A549 (cell line): ENCODE results near the gene NTRK3. TPM values are rescaled to one million over a fixed set of nuclear protein-coding genes. Genes with fewer than 3 reads are reported as not detected.

Experiments
- ATAC-seq, 2 experiments: fragments of 200-7000 bp in 1 of 2; fragments of >200 bp in 1 of 2; cut with Nextera tagmentation in 1 of 2; cut with Tn5 transposase in 1 of 2; 3 replicates each; pipeline versions ENCODE4 v1.8.0 to v1.9.1; 2018 to 2020; ENCODE audit warnings: mild to moderate bottlenecking in 1 of 2, moderate library complexity in 1 of 2
- CTCF ChIA-PET: fragments of 300-600 bp; sonication (Branson Sonifier 250); formaldehyde crosslinking; extraction: SDS; loops from one replicate; lab custom pipeline; 2021; ENCODE audit warnings: antibody characterized with exemption, inconsistent platforms; lab: Yijun Ruan, JAX
- POLR2A ChIA-PET: fragments of 350-600 bp; formaldehyde crosslinking; extraction: SDS; loops from one replicate; lab custom pipeline; 2021; ENCODE audit warnings: antibody characterized with exemption, inconsistent platforms; lab: Yijun Ruan, JAX
- DNase-seq, 2 experiments: peaks; one replicate each; pipeline versions ENCODE4 v3.0.0 to v3.0.0-alpha.2; 2011 to 2016; ENCODE audit warnings: low read depth in 1 of 2, low spot score in 1 of 2
- FAIRE-seq: peaks from 2 replicates; lab custom pipeline; 2011; peaks lifted over from hg19 to GRCh38; lab: Jason Lieb, UNC
- H3K27ac ChIP-seq, 2 experiments: fragments of >200 bp; sonication (Bioruptor Twin); formaldehyde crosslinking; 3 replicates each; pipeline ENCODE4 v1.5.1; 2016 to 2017
- H3K4me1 ChIP-seq: fragments of >200 bp; sonication (Bioruptor Twin); formaldehyde crosslinking; 3 replicates; pipeline ENCODE4 v1.6.1; 2016
- H3K4me2 ChIP-seq: fragments of >200 bp; sonication (Bioruptor Twin); formaldehyde crosslinking; 3 replicates; pipeline ENCODE4 v1.6.1; 2016
- H3K4me3 ChIP-seq: fragments of >200 bp; sonication (Bioruptor Twin); formaldehyde crosslinking; 3 replicates; pipeline ENCODE4 v1.5.1; 2016
- H3K9me3 ChIP-seq: fragments of >200 bp; sonication (Bioruptor Twin); formaldehyde crosslinking; 3 replicates; pipeline ENCODE4 v1.6.1; 2016
- BHLHE40 ChIP-seq: IDR thresholded peaks from 2 replicates; pipeline ENCODE4 v1.6.1; 2012; ENCODE audit warnings: low read depth, low read length, inconsistent platforms
- CBX8 ChIP-seq: fragments of 200-600 bp; sonication (generic); IDR thresholded peaks from 2 replicates; pipeline ENCODE4 v1.6.1; 2016
- CHD2 ChIP-seq: fragments of 150-350 bp; IDR thresholded peaks from 2 replicates; pipeline ENCODE4 v1.6.1; 2014; ENCODE audit warnings: low read length; ENCODE audit not compliant: partially characterized antibody
- E2F6 ChIP-seq: IDR thresholded peaks from 2 replicates; pipeline ENCODE4 v1.6.1; 2012; ENCODE audit warnings: low read depth, borderline replicate concordance
- EHF ChIP-seq: fragments of 250-450 bp; sonication (Bioruptor Pico); IDR thresholded peaks from 2 replicates; pipeline ENCODE4 v1.5.0; 2020; ENCODE audit warnings: mild to moderate bottlenecking
- EHMT2 ChIP-seq: fragments of 200-600 bp; sonication (generic); IDR thresholded peaks from 2 replicates; pipeline ENCODE4 v1.6.1; 2016; ENCODE audit warnings: antibody characterized with exemption, low read depth, mild to moderate bottlenecking, moderate library complexity
- EP300 ChIP-seq, 2 experiments: fragments of >200 bp; sonication (Bioruptor Twin); formaldehyde crosslinking; IDR thresholded peaks; 2 replicates in 1 of 2; 3 replicates in 1 of 2; pipeline ENCODE4 v1.6.1; 2016 to 2017
- FOSB ChIP-seq: fragments of 250-450 bp; sonication (Bioruptor Pico); IDR thresholded peaks from 2 replicates; pipeline ENCODE4 v1.5.0; 2020; ENCODE audit warnings: mild to moderate bottlenecking, moderate library complexity
- FOSL2 ChIP-seq, 2 experiments: fragments of 450-650 bp in 1 of 2; fragments of >200 bp in 1 of 2; sonication (Bioruptor Twin) in 1 of 2; formaldehyde crosslinking; IDR thresholded peaks; 2 replicates each; pipeline versions ENCODE4 v1.5.0 to v1.6.1; 2016 to 2020; ENCODE audit warnings: mild to moderate bottlenecking in 1 of 2, moderate library complexity in 1 of 2
- FOXS1 ChIP-seq: fragments of 250-450 bp; sonication (Bioruptor Pico); IDR thresholded peaks from 2 replicates; pipeline ENCODE4 v1.5.0; 2020; ENCODE audit warnings: mild to moderate bottlenecking, moderate library complexity
- GATA3 ChIP-seq: IDR thresholded peaks from 2 replicates; pipeline ENCODE4 v1.6.1; 2012; ENCODE audit warnings: borderline replicate concordance
- HDAC2 ChIP-seq: fragments of 200-600 bp; sonication (generic); IDR thresholded peaks from 2 replicates; pipeline ENCODE4 v1.6.1; 2016
- HES2 ChIP-seq: fragments of >200 bp; sonication (Bioruptor Twin); formaldehyde crosslinking; IDR thresholded peaks from 2 replicates; pipeline ENCODE4 v1.6.1; 2016
- HMGXB4 ChIP-seq: fragments of 250-450 bp; sonication (Bioruptor Pico); IDR thresholded peaks from 2 replicates; pipeline ENCODE4 v1.5.0; 2021; ENCODE audit warnings: mild to moderate bottlenecking, moderate library complexity, borderline replicate concordance
- HOXB13 ChIP-seq: fragments of 250-450 bp; sonication (Bioruptor Pico); IDR thresholded peaks from 2 replicates; pipeline ENCODE4 v1.5.0; 2020; ENCODE audit warnings: low read depth, mild to moderate bottlenecking, moderate library complexity
- HOXB5 ChIP-seq: fragments of 250-450 bp; sonication (Bioruptor Pico); IDR thresholded peaks from 2 replicates; pipeline ENCODE4 v1.5.0; 2020; ENCODE audit warnings: mild to moderate bottlenecking, moderate library complexity
- JUN ChIP-seq, 2 experiments: fragments of >200 bp; sonication (Bioruptor Twin); formaldehyde crosslinking; IDR thresholded peaks; 2 replicates in 1 of 2; 3 replicates in 1 of 2; pipeline ENCODE4 v1.6.1; 2016 to 2017
- KDM1A ChIP-seq: fragments of 200-600 bp; sonication (generic); IDR thresholded peaks from 2 replicates; pipeline ENCODE4 v1.6.1; 2016; ENCODE audit warnings: low read depth, mild to moderate bottlenecking
- MAFK ChIP-seq: fragments of 450-650 bp; IDR thresholded peaks from 2 replicates; pipeline ENCODE4 v1.6.1; 2014; ENCODE audit not compliant: partially characterized antibody
- MAX ChIP-seq: IDR thresholded peaks from 2 replicates; pipeline ENCODE4 v1.6.1; 2012
- MAZ ChIP-seq: fragments of 150-350 bp; IDR thresholded peaks from 2 replicates; pipeline ENCODE4 v1.6.1; 2014; ENCODE audit warnings: antibody characterized with exemption, low read depth, low read length, borderline replicate concordance
- MYC ChIP-seq: IDR thresholded peaks from 2 replicates; pipeline ENCODE4 v1.6.1; 2012; ENCODE audit warnings: mild to moderate bottlenecking, inconsistent platforms, low read length, improper control_type of control experiment, borderline replicate concordance
- NFE2L2 ChIP-seq: fragments of 150-350 bp; conservative IDR thresholded peaks from 2 replicates; pipeline ENCODE4 v1.6.1; 2014; ENCODE audit warnings: low read length
- POLR2AphosphoS2 ChIP-seq: conservative IDR thresholded peaks from 2 replicates; pipeline ENCODE4 v1.6.1; 2012; ENCODE audit warnings: low read length, improper control_type of control experiment, inconsistent platforms
- TFCP2L1 ChIP-seq: fragments of 250-450 bp; sonication (Bioruptor Pico); IDR thresholded peaks from 2 replicates; pipeline ENCODE4 v1.5.0; 2021; ENCODE audit warnings: mild to moderate bottlenecking
- USF2 ChIP-seq: fragments of 450-650 bp; IDR thresholded peaks from 2 replicates; pipeline ENCODE4 v1.6.1; 2014; ENCODE audit warnings: antibody characterized with exemption
- ZFP36 ChIP-seq: fragments of 450-650 bp; IDR thresholded peaks from 2 replicates; pipeline ENCODE4 v1.6.1; 2014; ENCODE audit warnings: borderline replicate concordance; ENCODE audit not compliant: partially characterized antibody
- ZNF302 ChIP-seq: fragments of 250-450 bp; sonication (Bioruptor Pico); IDR thresholded peaks from 2 replicates; pipeline ENCODE4 v1.9.0; 2021; ENCODE audit warnings: inconsistent platforms, mild to moderate bottlenecking, moderate library complexity
- ZSCAN20 ChIP-seq: fragments of 250-450 bp; sonication (Bioruptor Pico); IDR thresholded peaks from 2 replicates; pipeline ENCODE4 v1.8.0; 2022; ENCODE audit warnings: mild to moderate bottlenecking, moderate library complexity
- WGBS: methylation state at CpG from one replicate; pipeline ENCODE4 v1.1.6; 2017; ENCODE audit errors: missing lambda C conversion rate; 5-methylcytosine and 5-hydroxymethylcytosine counted together
- polyA plus RNA-seq, 4 experiments: library from polyadenylated mRNA; depleted of rRNA in 3 of 4; stranded (reverse); fragments of >200 nt; fragmentation: RNase III in 1 of 4; extraction: RNeasy Plus Mini Kit Qiagen cat#74134 plus additional on column Dnase treatment in 1 of 4; gene quantifications; 2 replicates in 3 of 4; 3 replicates in 1 of 4; pipeline ENCODE4 v1.2.3, GENCODE V29; 2011 to 2017
- TF ChIP-seq, protein P1 (sequence below): fragments of 250-450 bp; sonication (Bioruptor Pico); IDR thresholded peaks from 2 replicates; pipeline ENCODE4 v1.5.0; 2020; ENCODE audit warnings: low read depth, mild to moderate bottlenecking, moderate library complexity

The NTRK3 gene
- polyA plus RNA-seq, 2 of the 4 experiments (the other 2 are of a cell fraction): 55.0 to 55.2 TPM

DNA sequence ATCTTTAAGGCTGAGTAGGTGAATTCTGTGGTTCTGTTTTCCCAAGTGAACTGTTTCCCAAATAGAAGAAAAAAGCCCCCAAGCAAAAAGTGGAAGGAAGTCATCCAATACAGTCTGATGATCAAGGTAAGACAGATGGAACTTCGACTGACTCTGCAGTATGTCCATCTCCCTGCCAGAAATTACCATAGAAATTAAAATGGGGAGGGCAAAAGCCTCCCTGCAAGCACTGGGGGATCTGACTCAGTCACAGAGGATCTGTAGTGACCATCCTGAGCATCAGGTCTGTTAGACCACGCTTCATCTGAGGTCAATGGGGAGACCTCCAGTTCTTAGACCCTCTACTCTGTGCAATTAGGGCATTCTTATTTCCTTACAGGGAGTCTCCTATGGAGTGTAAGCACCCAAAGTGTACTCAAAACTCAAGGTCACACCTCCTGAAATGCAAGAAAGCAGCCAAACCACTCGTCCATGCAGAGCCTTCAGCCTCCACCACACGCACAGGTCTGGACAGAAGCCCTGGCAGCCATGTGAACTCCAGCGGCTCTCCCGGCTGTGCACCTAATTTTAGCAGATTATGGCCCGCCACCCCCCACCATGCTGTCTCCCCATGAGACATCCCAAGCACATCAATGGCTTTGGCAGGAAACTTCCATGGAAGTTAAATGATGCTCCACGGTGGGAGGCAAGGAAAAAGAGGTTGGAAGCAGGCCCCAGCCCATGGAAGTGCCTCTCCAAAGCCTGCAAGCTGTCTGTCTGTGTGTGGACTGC is 348.7 kb downstream of the NTRK3 start:
- ATAC-seq (no peak), DNase-seq (no peak), FAIRE-seq (no peak)
- Histone ChIP-seq H3K4me3 (no peak overlapping the region), H3K4me2 (no peak overlapping the region), H3K27ac (no peak overlapping the region), H3K4me1 (no peaks in the 10 kb centered on the region), H3K9me3 (no peaks in the 10 kb centered on the region)
- POLR2A ChIA-PET: no interaction called here
- CTCF ChIA-PET: no interaction called here
- TF ChIP-seq HES2 (no peak), JUN (IDR thresholded peaks at IDR 0.05) (no peak), ZSCAN20 (CRISPR knock-in tag) (no peak), TFCP2L1 (CRISPR knock-in tag) (no peak), MAX (no peak), HDAC2 (no peak), FOSL2 (IDR thresholded peaks at IDR 0.05) (no peak), FOSL2 (CRISPR knock-in tag; IDR thresholded peaks at IDR 0.05) (no peak), USF2 (no peak), BHLHE40 (no peak), GATA3 (no peak), NFE2L2 (no peak), KDM1A (no peak), EP300 (IDR thresholded peaks at IDR 0.05) (no peak), ZNF302 (CRISPR knock-in tag) (no peak), MAZ (no peak), FOSB (no peak), HOXB13 (no peak), ZFP36 (no peak)
- TF ChIP-seq, protein P1, sequence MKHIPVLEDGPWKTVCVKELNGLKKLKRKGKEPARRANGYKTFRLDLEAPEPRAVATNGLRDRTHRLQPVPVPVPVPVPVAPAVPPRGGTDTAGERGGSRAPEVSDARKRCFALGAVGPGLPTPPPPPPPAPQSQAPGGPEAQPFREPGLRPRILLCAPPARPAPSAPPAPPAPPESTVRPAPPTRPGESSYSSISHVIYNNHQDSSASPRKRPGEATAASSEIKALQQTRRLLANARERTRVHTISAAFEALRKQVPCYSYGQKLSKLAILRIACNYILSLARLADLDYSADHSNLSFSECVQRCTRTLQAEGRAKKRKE (CRISPR knock-in tag): no peak
- 30% methylated on average over 8 of the region's 8 CpGs for WGBS

GRCh38 chr15:87906444-87906843 is 350.1 kb downstream of the NTRK3 start:
- H3K9me3 ChIP-seq: no peaks in the 10 kb centered on the region
- no peak overlapping the region for H3K27ac ChIP-seq
- 31% methylated on average over 6 of the region's 6 CpGs for WGBS
- DNase-seq (no peak), ATAC-seq (no peak), FAIRE-seq (no peak)
- TF ChIP-seq MAFK (peak; percentile 69), CHD2 (no peak), KDM1A (no peak)
- ChIA-PET POLR2A (no interaction called here), CTCF (no interaction called here)
- no peak overlapping the region for H3K4me2 ChIP-seq
- H3K4me3 ChIP-seq: no peak overlapping the region
- H3K4me1 ChIP-seq: no peaks in the 10 kb centered on the region

DNA sequence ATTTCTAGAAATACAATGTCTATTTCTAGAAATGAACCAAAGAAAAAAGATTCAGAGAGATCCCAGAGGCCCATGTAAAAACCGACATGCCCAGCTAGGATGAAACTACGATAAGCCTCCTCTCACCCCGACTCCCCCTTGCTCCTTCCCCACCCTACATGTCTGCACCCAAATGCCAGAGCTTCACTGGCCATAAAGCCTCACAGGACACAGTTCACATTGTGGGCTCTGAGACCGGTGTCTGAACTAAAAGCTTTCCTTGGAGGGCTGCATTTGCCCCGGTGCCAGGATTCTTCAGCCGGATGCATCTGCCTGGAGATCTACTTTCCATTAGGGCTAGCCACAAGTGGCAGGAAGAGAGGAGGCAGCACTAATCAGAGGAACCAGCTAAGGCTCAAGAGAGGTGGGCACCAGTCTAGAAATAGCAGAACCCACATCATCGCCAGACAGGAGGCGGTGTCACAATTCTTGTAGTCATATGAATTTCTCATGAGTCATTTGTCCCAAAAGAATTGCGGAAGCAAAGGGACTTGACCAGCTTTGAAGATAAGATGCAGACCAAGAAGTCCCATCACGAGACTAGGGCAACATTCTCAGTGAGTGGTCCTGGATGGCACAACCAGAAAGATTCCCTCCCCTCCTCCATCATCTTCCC is 353.6 kb downstream of the NTRK3 start:
- ChIA-PET CTCF (no interaction called here), POLR2A (no interaction called here)
- DNase-seq (no peak), ATAC-seq (no peak), FAIRE-seq (no peak)
- H3K4me3 ChIP-seq: no peak overlapping the region
- no peak overlapping the region for H3K27ac ChIP-seq
- no peaks in the 10 kb centered on the region for H3K4me1 ChIP-seq
- TF ChIP-seq EP300 (IDR thresholded peaks at IDR 0.05): no peak
- TF ChIP-seq EHMT2: no peak
- TF ChIP-seq POLR2AphosphoS2: no peak
- TF ChIP-seq BHLHE40: no peak
- no peak for TF ChIP-seq FOXS1 (CRISPR knock-in tag)
- TF ChIP-seq EHF: no peak
- no peak for TF ChIP-seq HOXB13
- no peak for TF ChIP-seq HDAC2
- no peak for TF ChIP-seq CBX8
- TF ChIP-seq HMGXB4 (CRISPR knock-in tag): no peak
- TF ChIP-seq E2F6: no peak
- TF ChIP-seq MYC: no peak
- no peak for TF ChIP-seq HOXB5
- no peak overlapping the region for H3K4me2 ChIP-seq
- no peaks in the 10 kb centered on the region for H3K9me3 ChIP-seq
- 31% methylated on average over 10 of the region's 10 CpGs for WGBS
